AML-193 (cell line): Measurements from ENCODE around the gene FAM153A.
"Not testable (repeated sequence)": the region's sequence is repeated elsewhere in the genome, so short reads cannot be mapped to it uniquely, and the experiment has no call there.

Experiments
- DNase-seq, 2 experiments: peaks; one replicate each; lab custom pipeline; 2025; lab: John Stamatoyannopoulos, UW

The FAM153A gene

DNA sequence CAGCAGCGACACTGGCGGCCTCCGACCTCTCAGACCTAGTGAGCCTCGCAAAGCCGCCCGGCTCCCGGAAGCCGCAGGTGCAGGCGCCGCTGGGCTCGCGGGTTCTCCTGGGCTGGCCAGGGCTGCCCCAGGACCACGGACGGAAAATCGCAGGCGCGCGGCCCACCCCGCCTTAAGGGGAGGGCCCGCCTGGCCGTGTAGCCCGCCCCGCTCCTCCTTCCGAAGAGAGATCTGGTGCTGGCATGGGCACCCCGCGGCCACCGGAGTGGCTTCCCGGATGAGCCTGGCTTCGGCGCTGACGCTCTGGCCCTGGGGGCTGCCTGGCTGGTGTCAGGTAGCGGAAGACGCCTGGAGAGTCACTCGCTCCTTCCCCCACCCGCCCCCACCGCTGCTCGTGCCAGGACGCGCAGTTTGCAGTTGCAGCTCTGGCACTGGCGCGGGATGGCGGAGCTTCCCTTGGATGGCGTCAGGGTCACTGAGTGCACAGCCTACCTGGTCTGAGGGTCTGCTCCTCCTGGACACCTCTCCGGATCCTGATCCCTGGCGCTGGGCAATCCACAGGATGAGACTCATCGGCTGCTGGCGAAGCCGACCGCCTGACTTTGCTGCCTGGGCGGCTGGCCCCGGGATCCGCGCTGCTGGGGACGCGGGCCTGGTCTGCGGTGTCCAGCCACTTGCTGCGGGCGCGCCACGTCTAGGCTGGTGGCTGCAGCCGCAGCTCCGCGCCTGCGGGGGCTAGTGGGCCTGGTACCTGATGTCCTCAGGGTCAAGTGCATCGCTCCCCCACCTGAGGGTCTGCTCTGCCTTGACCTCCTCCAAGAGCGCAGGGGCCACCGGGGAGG, at the start of gene FAM153A:
FAM153A (minus strand) TSS at position 108 of the 842 bp plus-strand sequence.
- not testable (repeated sequence) for DNase-seq

DNA sequence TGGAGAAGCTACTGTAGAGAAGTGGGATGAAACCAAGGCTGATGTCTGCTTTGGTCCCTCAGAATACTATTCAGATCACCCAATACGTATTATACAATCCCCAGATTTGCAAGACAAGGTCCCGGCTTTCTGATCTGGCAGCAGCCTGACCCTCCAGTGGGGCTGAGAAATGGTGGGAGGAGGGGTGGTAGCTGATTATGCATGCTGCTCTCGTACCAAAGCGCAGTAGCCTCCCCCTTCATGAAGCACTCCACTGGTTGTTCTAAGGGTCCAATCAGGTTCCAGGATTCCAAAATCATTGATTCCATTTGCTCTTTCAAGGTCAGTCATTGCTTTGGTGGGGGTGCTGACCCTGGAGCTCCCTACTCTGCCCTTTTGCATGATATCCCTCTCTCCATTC, 49.6 kb upstream of the FAM153A start:
- not testable (repeated sequence) for DNase-seq

DNA sequence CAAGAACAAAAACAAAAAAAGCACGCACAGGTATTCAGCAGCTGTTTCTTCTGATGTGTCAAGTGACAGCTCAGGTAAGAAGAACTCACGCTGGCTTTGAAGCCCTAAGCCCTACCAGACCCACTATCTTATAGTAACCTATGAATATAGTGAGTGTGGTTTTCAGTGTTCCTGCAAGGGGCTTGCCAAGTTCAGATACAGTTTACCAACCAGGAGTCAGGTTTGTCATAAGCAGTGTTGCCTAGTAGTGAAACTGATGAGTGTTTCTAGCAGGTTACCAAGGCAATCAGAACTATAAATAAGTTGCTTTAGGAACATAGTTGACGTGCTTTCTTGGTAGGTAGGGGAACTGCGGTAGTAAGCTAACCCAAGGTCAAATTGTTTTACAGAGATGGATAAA, 43.4 kb upstream of the FAM153A start:
- not testable (repeated sequence) for DNase-seq

DNA sequence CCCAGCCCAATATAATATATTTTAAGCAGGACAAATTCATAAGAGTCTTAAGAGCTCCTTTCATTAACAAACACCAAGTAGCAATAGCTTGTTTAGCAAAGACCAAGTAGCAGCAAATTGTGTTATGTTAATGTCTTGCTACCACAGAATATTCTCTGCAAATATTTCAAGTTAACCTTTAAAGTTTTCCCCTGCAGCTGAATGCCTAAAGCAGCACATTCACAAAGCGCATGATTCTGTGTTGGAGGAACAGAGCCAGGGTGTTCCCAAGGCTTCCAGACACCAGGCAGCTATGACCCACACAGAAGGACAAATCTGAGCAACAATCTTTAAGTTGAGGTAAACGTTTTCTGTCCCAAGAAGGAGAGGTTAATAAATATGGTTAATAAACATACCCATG, 42.1 kb upstream of the FAM153A start:
- not testable (repeated sequence) for DNase-seq

DNA sequence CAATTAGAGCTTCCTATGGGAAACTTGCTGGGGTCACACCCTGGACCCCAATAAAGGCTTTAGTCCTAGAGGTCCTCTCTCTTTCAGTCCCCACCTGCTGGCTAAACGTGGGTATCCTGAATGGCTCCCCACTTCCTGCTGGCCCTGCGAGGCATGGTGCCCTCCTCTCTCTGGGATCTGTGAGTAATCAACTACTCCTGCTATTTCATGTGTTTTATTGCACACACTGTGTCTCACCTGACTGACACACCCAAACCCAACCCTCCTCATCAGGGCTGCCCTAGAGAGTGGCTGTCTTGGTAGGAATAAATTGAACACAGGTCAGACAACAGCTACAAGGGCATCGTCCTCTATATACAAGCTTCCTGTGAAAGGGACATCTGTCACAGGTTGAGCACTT, 39.8 kb upstream of the FAM153A start:
- not testable (repeated sequence) for DNase-seq

DNA sequence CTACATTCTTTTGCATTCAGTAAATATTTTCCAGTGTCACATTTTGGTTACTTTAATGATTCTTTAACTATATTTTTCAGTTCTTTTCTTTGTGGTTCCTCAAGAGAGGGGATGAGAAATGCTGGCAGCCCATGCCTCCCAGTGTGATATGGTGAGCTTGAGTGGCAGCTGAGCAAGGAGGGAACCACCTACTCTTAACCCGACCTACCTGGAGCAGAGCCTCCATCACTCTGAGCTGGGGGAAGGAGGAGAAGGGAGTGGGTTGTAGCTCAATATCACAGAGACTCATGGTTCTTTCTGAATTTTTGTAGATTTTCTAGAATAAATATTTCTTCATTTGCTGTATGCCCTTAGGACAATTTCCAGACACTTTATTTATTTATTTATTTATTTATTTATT, 37.0 kb upstream of the FAM153A start:
- DNase-seq = not testable (repeated sequence)

DNA sequence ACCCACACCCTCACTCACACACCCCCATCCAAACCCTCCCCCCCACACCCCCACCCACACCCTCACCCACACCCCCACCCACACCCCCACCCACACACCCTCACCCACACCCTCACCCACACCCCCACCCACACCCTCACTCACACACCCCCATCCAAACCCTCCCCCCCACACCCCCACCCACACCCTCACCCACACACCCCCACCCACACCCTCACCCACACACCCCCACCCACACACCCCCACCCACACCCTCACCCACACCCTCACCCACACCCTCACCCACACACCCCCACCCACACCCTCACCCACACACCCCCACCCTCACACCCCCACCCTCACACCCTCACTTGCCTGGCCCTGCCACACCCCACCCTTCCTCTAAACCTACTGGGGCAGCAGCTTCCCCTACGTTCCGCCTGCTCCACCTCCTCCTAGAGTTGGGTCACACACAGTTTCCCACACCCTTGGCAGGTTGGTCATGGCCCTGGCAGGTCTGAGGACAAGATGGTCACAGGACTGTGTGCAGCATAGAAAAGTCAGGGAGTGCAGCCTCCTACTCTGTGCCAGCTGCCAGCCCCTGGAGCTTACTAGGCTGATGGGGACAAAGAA, 30.2 kb upstream of the FAM153A start:
- DNase-seq = not testable (repeated sequence)

DNA sequence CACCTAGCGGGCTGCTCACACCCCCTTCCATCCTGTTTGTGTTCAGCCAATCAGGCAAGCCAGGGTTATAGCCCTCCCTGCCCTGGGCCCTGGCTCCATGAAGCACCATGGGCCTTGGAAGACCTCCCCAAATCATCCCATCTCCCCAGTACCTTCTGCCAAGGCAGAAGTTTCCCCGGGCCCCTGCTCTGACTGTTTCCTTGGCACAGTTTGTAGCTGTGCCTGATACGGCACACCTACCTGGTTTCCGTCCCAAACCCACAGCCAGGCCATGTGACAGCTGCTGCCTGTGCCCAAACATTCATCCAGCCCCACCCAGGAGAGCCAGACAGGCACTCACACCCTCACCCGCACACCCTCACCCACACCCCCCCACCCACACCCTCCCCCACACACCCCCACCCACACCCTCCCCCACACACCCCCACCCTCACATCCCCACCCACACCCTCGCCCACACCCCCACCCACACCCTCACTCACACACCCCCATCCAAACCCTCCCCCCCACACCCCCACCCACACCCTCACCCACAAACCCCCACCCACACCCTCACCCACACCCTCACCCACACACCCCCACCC, 29.6 kb upstream of the FAM153A start:
- DNase-seq = not testable (repeated sequence)

DNA sequence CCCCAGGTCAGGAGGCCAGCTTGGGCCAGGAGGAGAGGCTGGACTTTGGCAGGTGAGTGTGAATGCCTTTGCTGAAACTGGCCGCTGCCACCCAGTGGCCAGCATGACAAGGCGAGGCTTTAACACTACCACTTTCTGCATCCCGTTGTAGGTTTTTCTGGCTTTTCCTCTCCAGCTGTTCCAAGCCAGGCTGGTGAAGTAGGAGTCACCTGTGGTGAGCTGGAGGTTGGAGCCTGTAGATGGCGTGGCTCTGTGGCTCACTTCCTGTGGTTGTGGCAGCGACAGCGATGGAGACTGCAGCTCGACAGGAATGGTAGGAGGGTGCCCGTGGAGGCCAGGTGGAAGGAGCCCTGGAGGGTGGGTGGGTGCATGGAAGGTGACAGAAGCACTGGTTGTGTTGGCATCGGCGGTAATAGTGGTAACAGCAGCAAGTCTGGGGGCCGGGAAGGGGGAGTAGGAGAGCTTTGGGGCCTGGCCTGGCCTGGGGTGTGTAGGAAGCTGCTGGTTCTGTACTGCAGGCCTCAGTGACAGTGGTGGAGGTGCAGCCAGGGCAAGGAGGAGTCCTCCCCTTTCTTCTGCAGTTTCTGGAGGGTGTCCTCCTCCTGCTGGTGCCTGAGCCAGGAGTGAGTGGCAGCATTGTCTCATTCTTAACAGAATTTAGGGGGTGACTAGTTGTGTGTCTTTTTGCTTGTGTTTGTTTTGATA, 26.7 kb upstream of the FAM153A start:
- not testable (repeated sequence) for DNase-seq

DNA sequence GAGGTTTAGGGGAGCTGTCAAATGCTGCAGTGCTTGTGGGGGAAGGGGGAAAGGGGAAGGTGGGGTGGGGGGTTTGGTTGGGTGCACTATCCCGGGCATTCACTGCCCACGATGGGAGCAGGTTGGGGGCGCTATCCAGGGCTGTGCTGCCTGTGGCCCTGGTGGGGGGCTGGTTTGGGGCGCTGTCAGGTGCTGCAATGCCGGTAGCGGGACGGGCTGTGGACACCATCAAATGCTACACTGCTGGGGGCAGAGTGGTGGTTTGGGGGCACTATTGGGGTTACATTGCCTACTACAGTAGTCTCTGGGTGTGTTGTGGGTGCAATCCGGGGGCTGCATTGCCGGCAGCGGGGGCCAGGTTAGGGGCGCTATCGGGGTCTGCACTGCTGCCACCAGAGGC, 25.7 kb upstream of the FAM153A start:
- not testable (repeated sequence) for DNase-seq

DNA sequence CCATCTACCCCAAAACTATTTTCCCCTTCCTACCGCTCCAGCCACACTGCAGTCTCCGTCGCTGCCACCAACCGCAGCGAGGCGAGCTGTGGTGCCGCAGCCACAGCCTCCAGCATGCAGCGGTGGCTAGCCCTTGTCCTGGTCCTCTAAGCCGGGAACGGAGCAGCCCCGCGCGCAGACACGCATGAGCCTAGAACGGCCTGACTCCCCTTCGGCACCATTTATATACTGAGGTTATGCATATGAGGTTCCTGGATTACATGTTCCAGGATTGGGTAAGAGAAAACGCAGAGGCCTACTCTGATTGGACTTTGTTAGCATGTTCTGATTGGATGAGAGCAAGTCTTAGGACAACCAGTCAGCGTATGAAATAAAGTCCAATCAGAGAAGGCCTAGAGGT, 24.6 kb upstream of the FAM153A start:
- DNase-seq = not testable (repeated sequence)

DNA sequence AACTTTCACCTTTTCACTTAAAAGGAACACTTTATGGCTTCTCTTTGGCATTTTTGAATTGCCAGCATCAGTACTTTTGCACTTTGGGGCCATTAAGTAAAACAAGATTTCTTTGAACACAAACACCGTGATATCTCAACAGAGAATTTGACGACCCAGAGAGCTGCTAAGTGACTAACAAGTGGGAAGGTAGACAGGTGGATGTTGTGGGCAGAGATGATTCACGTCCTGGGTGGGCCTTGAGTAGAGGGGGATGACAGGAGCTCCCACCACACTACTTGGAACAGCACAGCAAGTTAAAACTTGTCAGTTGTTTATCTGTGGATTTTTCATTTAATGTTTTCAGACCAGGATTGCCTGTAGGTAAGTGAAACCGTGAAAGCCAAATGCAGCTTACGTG, 18.7 kb upstream of the FAM153A start:
- not testable (repeated sequence) for DNase-seq

DNA sequence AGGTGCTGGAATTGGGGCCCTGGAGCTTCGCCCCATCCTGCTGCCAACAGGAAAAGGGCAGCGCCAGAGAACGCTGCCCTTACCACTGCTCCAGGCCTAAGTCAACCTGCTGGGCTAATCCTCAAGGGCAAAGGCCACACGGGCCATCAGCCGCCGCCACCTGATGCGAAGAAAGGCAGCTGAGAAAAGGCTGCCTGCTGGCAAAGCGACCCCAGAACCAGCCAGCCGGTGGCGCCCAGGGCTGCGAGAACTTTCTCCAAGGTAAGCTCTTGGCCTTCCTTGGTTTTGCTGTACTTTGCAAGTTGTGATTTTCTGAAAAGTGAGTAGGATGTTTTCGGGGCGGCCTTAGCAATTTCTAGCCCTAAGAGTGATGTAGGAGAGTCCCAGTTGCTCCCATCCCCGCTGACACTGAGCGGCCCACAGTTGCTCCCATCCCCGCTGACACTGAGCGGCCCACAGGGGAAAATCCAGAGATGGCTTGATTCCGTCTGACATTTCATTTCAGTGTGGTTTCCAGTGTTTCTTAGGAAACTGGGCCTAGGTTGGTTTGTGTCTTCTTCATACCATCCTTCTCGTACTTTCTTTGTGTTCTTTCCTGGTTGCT, 15.6 kb upstream of the FAM153A start:
- DNase-seq = not testable (repeated sequence)

DNA sequence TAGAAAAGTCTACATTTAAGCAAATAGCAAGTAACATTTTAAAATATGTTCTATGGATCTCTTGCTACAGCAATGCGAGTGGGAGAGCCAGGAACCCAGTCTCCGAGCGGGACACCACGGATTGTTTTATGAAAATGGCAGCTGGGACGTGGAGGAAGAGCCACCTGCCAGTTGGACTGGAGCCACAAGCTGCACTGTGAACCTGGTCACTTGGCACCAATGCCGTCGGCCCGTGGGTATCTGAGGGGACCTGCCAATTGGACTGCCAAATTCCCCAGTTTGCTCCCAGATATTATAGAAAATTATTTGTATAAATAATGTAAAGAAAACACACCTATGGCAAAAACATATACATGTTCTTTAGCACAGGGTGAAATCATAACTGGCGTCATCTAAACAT, 10.6 kb upstream of the FAM153A start:
- not testable (repeated sequence) for DNase-seq

DNA sequence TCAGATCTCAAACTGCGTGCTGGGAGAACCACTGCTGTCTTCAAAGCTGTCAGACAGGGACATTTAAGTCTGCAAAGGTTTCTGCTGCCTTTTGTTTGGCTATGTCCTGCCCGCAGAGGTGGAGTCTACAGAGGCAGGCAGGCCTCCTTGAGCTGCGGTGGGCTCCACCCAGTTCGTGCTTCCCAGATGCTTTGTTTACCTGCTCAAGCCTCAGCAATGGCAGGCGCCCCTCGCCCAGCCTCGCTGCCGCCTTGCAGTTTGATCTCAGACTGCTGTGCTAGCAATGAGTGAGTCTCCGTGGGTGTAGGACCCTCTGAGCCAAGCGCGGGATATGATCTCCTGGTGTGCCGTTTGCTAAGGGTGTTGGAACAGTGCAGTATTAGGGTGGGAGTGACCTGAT, 8.9 kb upstream of the FAM153A start:
- not testable (repeated sequence) for DNase-seq

DNA sequence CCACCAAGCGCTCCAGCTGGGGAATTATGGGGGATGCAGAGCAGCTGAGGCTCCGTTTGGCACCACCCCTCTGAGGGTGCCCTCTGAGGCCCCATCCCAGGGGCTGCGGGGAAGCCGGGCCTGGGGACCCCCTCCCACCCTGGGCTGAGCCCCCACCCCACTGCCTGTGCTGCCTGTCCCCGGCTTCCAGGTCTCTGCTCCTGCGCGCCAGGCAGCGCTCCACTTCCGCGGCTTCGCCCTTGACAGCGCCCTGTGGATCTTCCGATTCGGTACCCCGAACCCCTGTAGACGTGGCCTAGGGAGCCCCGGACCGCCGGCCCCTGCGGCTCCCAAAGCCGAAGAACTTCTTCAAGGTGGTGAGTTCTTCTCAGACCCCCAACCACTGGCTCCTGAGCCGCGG, 530 bp downstream of the FAM153A start:
- DNase-seq = not testable (repeated sequence)

DNA sequence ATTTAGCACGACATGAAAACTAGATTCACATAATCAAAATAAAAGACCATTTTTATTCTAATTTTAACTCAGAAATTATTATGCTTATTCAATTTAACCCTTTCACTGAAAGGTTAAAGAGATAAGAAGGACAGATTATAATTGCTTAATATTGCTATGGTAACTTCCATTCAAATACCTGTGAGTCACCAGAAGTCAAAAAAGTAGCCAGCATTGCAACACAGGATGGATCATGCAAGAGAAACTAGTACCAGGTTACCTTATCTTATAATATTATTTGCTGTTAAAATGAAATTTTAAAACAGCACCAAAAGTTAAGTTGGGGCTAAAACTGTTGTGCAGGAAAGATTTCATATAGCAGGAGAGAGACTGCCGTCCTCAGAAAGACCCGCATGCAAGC, 11.5 kb downstream of the FAM153A start:
- DNase-seq = not testable (repeated sequence)

DNA sequence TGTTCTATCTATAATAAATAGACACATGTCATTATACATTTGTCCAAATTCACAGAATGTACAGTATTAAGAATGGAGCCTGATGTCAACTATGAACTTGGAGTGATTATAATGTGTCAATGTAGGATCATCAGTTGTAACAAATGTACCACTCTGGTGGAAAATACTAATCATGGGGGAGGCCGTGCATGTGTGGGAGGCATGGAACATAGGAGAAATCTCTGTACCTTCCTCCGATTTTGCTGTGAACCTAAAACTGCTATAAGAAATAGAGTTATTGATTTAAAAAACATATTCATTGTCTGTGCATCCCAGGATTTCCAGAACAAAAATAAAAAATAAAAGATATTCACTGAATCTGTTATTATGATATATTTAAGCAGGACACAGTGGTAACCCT, 12.1 kb downstream of the FAM153A start:
- DNase-seq = not testable (repeated sequence)

DNA sequence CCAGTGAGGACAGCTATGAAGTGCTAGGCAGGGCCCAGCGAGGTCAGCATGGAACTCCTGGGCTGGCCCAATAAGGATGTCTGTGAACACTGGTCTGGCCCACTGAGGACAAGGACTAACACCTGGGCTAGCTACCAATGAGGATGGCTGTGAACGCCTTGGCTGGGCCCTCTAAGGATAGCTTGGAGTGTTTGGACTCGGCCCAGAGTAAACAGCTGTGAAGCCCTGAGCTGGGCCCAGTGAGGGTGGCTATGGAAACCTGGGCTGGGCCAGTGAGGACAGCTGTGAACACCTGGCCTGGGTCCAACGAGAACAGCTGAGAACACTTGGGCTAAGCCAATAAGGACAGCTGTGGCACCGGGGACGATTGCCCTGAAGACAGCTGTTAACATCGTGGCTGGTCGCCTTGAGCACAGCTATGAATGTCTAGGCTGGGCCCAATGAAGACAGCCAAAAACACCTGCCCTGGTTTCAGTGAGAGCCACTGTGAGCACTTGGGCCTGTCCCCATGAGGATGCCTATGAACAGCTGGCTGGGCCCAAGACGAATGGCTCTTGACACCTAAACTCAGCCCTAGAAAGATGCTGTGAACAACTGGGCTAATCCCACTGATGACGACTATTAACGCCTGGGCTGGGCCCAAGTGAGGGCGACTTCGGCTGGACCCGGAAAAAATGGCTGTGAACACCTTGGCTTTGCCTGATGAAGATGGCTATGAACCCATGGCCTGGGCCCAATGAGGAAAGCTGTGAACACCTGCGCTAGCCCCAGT, 18.8 kb downstream of the FAM153A start:
- DNase-seq = not testable (repeated sequence)

DNA sequence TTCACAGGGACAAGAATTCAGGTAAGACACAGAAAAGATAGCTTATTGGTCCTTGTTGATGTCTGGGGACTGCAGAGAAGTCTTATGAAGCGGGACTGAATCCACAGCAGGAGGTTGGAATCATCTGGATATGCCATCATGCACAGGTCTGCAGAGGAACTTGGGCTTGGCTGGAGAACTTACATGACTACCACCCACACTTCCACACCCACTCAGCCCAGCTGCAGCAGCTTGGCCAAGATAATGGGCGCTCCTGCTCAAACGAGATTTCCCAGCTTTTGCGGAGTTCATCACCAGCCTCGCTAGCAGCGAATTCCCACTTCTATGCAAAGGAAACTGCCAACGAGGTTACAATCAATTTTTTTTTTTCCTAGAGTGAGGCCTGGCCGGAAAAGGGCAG, 21.7 kb downstream of the FAM153A start:
- not testable (repeated sequence) for DNase-seq

DNA sequence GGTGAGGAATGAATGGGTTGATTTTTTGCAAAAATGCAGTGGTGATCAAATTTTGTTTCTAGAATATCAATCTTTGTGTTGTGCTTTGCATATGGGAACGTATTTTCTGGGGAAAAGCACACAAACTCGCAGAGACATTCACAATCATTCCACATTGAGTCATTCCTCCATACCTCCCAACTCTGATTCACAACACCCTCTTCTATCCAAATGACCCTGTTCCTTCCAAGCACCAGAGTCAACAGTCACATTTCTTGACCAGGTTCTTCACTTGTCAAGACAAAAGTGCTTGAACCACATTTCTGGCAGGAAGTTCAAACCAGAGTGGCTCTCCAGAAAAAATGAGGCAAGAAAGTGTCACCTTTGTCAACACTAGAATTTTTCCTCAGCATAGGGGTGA, 35.3 kb downstream of the FAM153A start:
- DNase-seq = not testable (repeated sequence)
